Right atrium auricular region (tissue), 2 donors: ENCODE measurements around the gene CACNA1H. TPM values are rescaled to one million over a fixed set of nuclear protein-coding genes. Genes with fewer than 3 reads are reported as not detected.

Source experiments
- DNase-seq: peaks from one replicate; pipeline ENCODE4 v3.0.0-alpha.2; 2019; ENCODE audit warnings: low spot score
- H3K27ac ChIP-seq, 2 donors: fragments of 200-600 bp; sonication (generic); 1 replicate in 1 of 2; 2 replicates in 1 of 2; pipeline ENCODE4 v1.5.1; 2016 to 2019
- H3K27me3 ChIP-seq, 2 donors: fragments of 200-600 bp; sonication (generic); one replicate each; pipeline versions ENCODE4 v1.5.1 to v1.6.0; 2017 to 2019
- H3K36me3 ChIP-seq: fragments of 200-600 bp; sonication (generic); one replicate; pipeline ENCODE4 v1.5.1; 2016
- H3K4me1 ChIP-seq, 2 donors: fragments of 200-600 bp; sonication (generic); one replicate each; pipeline versions ENCODE4 v1.5.1 to v1.6.0; 2017 to 2019
- H3K4me3 ChIP-seq, 2 donors: fragments of 200-600 bp; sonication (generic); 1 replicate in 1 of 2; 2 replicates in 1 of 2; pipeline ENCODE4 v1.5.1; 2017 to 2019; ENCODE audit warnings: mild to moderate bottlenecking in 1 of 2, moderate library complexity in 1 of 2
- H3K9me3 ChIP-seq, 2 donors: fragments of 200-600 bp; sonication (generic); one replicate each; pipeline ENCODE4 v1.5.1; 2019
- total RNA-seq, 2 donors: library from RNA; depleted of rRNA; stranded (reverse); fragments of >200 nt; gene quantifications; one replicate each; pipeline ENCODE4 v1.1.0, GENCODE V29; 2016
- TF ChIP-seq, protein P1 (sequence below), 2 donors: fragments of 200-600 bp; sonication (generic); IDR thresholded peaks; one replicate each; pipeline ENCODE4 v1.5.1; 2019; ENCODE audit warnings: antibody characterized with exemption in 2 of 2

CACNA1H gene
- total RNA-seq, 2 donors from 2014 or later, result 7.0 to 9.4 TPM

DNA sequence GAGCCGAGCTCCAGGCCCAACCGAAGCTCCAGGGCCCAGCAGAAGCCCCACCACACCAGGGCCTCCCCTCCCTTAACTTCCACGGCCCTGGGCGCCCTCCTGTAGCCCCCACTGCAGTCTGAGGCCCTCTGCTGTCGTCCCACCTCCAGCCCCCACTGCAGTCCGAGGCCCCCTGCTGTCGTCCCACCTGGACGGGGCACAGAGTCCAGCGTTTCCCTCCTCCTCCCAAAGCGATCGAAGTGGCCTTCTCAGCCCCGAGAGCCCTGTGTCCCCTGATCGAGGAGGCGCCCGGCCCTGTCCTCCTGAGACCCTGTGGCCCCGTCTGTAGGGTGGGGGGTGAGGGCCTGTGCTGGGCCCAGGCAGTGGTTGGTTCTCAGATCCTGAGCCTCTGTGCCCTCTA lies 25.8 kb upstream of the CACNA1H start:
- H3K4me3 ChIP-seq, result no peak overlapping the region
- H3K27me3 ChIP-seq, result no peaks in the 10 kb centered on the region
- H3K9me3 ChIP-seq, result no peaks in the 10 kb centered on the region
- TF ChIP-seq, protein P1, sequence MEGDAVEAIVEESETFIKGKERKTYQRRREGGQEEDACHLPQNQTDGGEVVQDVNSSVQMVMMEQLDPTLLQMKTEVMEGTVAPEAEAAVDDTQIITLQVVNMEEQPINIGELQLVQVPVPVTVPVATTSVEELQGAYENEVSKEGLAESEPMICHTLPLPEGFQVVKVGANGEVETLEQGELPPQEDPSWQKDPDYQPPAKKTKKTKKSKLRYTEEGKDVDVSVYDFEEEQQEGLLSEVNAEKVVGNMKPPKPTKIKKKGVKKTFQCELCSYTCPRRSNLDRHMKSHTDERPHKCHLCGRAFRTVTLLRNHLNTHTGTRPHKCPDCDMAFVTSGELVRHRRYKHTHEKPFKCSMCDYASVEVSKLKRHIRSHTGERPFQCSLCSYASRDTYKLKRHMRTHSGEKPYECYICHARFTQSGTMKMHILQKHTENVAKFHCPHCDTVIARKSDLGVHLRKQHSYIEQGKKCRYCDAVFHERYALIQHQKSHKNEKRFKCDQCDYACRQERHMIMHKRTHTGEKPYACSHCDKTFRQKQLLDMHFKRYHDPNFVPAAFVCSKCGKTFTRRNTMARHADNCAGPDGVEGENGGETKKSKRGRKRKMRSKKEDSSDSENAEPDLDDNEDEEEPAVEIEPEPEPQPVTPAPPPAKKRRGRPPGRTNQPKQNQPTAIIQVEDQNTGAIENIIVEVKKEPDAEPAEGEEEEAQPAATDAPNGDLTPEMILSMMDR (IDR thresholded peaks at IDR 0.05), result no peak
- no peak overlapping the region for H3K27ac ChIP-seq
- H3K36me3 ChIP-seq, result no peaks in the 10 kb centered on the region
- no peak for DNase-seq
- no peaks in the 10 kb centered on the region for H3K4me1 ChIP-seq

DNA sequence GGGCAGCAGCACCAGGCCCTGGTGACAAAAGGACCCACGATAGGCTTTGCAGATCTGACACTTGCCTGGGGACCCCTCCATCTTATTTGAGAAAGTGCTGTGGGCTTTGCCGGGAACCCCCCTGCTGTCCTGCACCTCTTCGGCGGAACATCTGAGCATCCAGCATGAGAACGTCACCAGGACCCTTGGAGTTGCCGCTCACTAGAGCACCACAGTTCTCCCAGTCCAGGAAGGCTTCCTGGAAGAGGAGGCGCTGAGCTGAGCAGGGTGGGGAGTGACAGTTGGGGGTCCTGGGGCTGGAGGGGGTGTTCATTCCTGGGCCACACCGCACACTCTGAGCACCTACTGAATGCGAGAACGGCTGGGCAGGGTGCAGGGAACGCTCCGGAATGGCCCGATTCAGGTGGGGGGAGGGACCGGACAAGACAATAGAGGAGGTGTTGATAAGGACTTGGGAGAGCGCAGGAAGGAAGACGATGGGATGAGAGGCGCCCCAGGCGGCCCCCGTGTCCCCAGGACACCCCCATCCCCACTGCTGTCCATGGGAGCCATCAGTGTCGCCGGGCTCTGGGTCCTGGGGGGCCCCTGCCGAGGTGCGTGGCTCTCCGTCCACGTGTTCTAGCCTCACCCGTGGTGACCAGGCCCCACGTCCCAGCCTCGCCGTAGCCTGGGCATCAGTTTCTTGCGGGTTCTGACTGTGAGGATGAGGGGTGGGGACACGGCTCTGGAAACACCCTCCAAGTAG lies 24.8 kb upstream of the CACNA1H start:
- H3K36me3 ChIP-seq, result no peaks in the 10 kb centered on the region
- TF ChIP-seq, protein P1 (IDR thresholded peaks at IDR 0.05), result no peak
- no peaks in the 10 kb centered on the region for H3K27me3 ChIP-seq
- H3K4me1 ChIP-seq, result no peaks in the 10 kb centered on the region
- no peaks in the 10 kb centered on the region for H3K9me3 ChIP-seq
- no peak overlapping the region for H3K27ac ChIP-seq
- no peak for DNase-seq
- H3K4me3 ChIP-seq, result no peak overlapping the region

DNA sequence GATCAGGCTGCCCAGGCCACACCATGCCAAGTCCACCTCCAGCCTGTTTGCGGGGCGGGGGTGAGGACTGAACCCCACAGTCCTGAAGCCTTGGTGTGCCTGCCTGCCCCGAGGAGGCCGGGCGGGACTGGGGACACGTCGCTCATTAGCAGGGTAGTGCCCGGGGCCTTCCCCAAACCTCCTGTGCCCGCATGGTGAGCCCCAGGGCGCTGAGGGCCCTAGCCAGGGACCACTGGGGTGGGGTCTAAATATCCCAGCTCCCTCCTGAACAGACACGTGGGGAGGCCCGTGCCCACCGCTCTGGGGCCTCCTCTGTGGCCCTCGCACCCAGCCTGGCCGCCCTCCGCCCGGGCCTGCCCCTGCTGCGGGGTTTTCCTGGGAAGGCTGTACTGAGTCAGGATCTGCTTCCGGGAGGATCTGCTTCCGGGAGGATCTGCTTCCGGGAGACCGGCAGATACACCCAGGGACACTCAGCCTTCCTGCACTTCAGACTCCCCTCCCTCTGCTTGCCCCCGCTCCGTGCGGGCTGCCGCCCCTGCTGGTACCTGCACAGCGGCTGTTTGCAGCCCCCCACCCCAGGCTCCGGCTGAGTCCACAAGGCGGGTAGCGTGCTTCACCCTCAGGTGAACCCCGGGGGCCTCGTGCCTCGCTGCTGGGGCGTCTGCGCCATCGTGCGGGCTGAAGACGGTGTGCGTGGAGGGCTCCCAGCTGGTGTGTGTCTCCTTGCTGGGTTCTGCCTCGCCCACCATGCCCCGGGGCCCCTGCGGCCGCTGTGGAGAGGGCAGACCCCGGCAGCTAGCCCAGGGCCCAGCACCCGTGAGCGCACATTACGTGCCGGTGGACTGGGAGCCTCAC lies 23.6 kb upstream of the CACNA1H start:
- Histone ChIP-seq H3K27me3 (no peaks in the 10 kb centered on the region), H3K4me3 (no peak overlapping the region), H3K27ac (no peak overlapping the region), H3K36me3 (no peaks in the 10 kb centered on the region), H3K4me1 (no peaks in the 10 kb centered on the region), H3K9me3 (no peaks in the 10 kb centered on the region)
- DNase-seq, result no peak
- TF ChIP-seq, protein P1 (IDR thresholded peaks at IDR 0.05), result no peak

DNA sequence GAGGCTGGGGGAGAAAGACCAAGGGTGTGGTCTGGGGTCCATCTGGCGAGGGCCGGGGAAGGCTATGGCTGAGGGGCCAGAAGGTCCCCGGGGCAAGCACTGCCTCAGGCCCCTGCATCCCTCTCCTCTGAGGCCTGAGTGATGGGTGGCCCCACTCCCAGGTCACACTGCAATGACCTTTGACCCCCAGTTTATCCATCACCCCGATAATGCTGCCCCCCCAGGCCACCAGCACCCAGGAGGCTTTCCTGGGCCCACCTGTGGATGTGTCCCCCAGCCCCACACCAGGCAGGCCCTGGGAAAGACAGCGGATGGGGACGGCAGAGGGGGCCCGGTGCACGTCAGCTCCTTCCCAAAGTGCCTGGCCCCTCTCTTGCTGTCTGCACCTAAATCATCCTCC lies 22.5 kb upstream of the CACNA1H start:
- DNase-seq, result no peak
- Histone ChIP-seq H3K27ac (no peak overlapping the region), H3K27me3 (no peaks in the 10 kb centered on the region)

DNA sequence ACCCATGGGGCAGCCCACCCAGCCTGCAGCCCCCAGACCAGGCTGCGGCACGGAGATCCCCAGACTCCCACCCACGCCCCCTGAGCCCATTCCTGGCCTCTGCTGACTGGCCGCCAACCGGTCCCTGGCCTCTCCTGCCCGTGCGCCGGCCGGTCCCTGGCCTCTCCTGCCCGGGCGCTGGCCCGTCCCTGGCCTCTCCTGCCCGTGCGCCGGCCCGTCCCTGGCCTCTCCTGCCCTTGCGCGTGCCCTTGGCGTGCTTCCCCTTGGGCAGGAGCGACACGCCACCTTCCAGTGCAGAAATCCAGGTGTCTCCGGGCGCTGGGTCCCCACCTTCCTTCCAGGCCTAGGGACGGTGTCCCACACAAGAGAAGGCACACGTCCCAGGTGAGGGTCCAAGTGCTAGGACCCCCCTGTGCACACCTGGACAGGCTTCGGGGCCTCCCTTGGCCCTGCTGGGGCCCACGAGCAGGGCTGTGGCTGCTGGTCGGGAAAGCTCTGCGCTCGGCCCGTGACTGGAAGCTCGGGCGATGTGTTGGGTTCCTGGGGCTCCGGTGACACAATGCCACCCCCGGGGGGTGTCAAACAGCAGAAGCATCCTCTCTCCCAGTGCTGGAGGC lies 21.4 kb upstream of the CACNA1H start:
- no peak overlapping the region for H3K27ac ChIP-seq
- H3K36me3 ChIP-seq, result no peaks in the 10 kb centered on the region
- no peak for DNase-seq
- H3K4me1 ChIP-seq, result no peaks in the 10 kb centered on the region
- H3K4me3 ChIP-seq, result no peak overlapping the region
- no peaks in the 10 kb centered on the region for H3K9me3 ChIP-seq
- TF ChIP-seq, protein P1 (IDR thresholded peaks at IDR 0.05), result no peak
- no peaks in the 10 kb centered on the region for H3K27me3 ChIP-seq

More for the DNA sequence above, 22.5 kb upstream of the CACNA1H start:
- H3K4me3 ChIP-seq, result no peak overlapping the region
- TF ChIP-seq, protein P1 (IDR thresholded peaks at IDR 0.05), result no peak
- H3K9me3 ChIP-seq, result no peaks in the 10 kb centered on the region
- no peaks in the 10 kb centered on the region for H3K4me1 ChIP-seq
- H3K36me3 ChIP-seq, result no peaks in the 10 kb centered on the region
